ENCODE measurements around the gene EFCAB12.
"Not testable (repeated sequence)": the region's sequence is repeated elsewhere in the genome, so short reads cannot be mapped to it uniquely, and the experiment has no call there.

Gene EFCAB12

GRCh38 chr3:129393271-129393670 lies 35.2 kb downstream of the EFCAB12 start:
- 90 to 95% methylated on average over 6 of the region's 6 CpGs for WGBS, 2 experiments (ENCODE audit: insufficient coverage in 2 of 2)
- H3K27ac ChIP-seq (ENCODE audit: low read depth, low read length, severe bottlenecking): no peak overlapping the region
- no peak overlapping the region for H3K4me3 ChIP-seq (ENCODE audit: extremely low read depth, insufficient read depth, low read length, poor library complexity, severe bottlenecking)
- H3K4me1 ChIP-seq (ENCODE audit: control insufficient read depth, insufficient read depth, low read length, poor library complexity, severe bottlenecking): peaks cover 21% of the 10 kb centered on the region
- H3K9me3 ChIP-seq (ENCODE audit: control insufficient read depth, low read length): no peaks in the 10 kb centered on the region
- H3K36me3 ChIP-seq (ENCODE audit: control insufficient read depth, insufficient read depth, low read length): peaks cover 59% of the 10 kb centered on the region

- H3K27ac ChIP-seq (ENCODE audit: low read depth, low read length, severe bottlenecking); H3K9me3 ChIP-seq (ENCODE audit: control insufficient read depth, low read length); H3K4me3 ChIP-seq (ENCODE audit: extremely low read depth, insufficient read depth, low read length, poor library complexity, severe bottlenecking): not testable (repeated sequence)
- 98 to 100% methylated on average over 2 to 5 of the region's 8 CpGs for WGBS, 2 experiments (ENCODE audit: insufficient coverage in 2 of 2)
- peaks cover 63% of the 10 kb centered on the region for H3K36me3 ChIP-seq (ENCODE audit: control insufficient read depth, insufficient read depth, low read length)
- peaks cover 31% of the 10 kb centered on the region for H3K4me1 ChIP-seq (ENCODE audit: control insufficient read depth, insufficient read depth, low read length, poor library complexity, severe bottlenecking)
Measured at GRCh38 chr3:129392106-129392887, 36.1 kb downstream of the EFCAB12 start.

DNA sequence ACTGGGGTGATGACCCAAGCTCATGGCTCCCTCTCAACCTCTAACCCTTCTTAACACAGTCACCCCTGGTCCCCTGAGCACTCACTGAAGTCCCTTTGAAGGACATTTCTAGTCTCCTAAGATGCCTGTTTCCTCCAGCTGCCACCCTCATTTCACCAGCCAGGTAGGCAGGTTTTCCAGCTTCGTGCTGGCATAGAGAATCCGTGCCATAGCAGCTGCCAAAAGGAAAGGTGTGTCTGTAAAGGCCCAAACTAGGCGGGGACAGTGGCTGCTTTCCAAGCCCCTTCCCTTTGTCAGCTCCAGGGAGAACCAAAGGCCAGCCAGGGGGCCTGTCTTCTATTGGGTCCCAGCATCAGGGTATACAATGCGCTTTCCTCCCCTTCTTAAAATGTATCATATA lies 36.9 kb downstream of the EFCAB12 start:
- not testable (repeated sequence) for H3K27ac ChIP-seq (ENCODE audit: low read depth, low read length, severe bottlenecking); H3K9me3 ChIP-seq (ENCODE audit: control insufficient read depth, low read length); H3K4me3 ChIP-seq (ENCODE audit: extremely low read depth, insufficient read depth, low read length, poor library complexity, severe bottlenecking)
- Histone ChIP-seq H3K4me1 (ENCODE audit: control insufficient read depth, insufficient read depth, low read length, poor library complexity, severe bottlenecking) (peaks cover 37% of the 10 kb centered on the region), H3K36me3 (ENCODE audit: control insufficient read depth, insufficient read depth, low read length) (peaks cover 63% of the 10 kb centered on the region)
- WGBS, 2 experiments (ENCODE audit: insufficient coverage in 2 of 2): 88 to 100% methylated on average over 2 of the region's 4 CpGs

GRCh38 chr3:129389572-129389937 lies 38.9 kb downstream of the EFCAB12 start:
- WGBS, 2 experiments (ENCODE audit: insufficient coverage in 2 of 2): 88 to 100% methylated on average over 1 of the region's 3 CpGs
- Histone ChIP-seq H3K9me3 (ENCODE audit: control insufficient read depth, low read length) (no peaks in the 10 kb centered on the region), H3K4me1 (ENCODE audit: control insufficient read depth, insufficient read depth, low read length, poor library complexity, severe bottlenecking) (peaks cover 33% of the 10 kb centered on the region), H3K4me3 (ENCODE audit: extremely low read depth, insufficient read depth, low read length, poor library complexity, severe bottlenecking) (no peak overlapping the region), H3K27ac (ENCODE audit: low read depth, low read length, severe bottlenecking) (peak overlapping the region; percentile 98), H3K36me3 (ENCODE audit: control insufficient read depth, insufficient read depth, low read length) (peaks cover 54% of the 10 kb centered on the region)

DNA sequence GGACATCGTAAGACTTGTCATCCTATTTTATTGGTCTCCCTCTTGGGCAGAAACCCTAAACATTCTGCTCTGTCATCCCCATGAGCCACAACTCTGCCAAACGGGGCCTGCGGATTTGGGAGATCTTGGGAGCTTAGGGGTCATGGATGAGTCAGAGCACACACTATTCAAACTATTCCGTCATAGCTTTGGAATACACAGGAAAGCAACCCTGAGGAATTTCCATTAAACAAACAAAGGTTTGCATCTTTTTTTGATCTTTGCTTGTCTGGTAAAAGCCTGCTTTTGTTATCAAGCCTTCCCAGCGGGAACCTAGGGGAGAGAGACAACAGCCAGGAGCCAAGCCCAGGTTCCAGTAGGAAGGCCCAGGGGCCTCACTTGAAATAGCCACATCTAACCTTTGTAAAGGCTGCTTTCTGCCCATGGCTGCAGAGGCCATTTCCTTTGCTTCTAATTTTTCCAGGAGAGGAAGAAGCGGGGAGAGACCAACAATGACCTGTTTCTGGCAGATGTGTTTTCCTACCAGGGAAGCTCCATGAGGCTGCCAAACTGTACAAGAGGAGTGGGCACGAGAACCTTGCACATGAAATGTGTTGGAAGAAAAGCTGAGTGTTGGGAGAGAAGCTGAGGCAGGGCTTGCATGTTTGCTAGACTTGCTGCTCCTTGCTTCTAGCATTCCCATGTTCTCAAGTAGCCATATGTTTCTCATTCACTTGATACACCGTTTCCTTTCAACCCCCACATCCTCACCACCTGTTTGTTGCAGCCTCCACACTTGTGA lies 39.5 kb downstream of the EFCAB12 start:
- WGBS, 2 experiments (ENCODE audit: insufficient coverage in 2 of 2): 49 to 62% methylated on average over 6 of the region's 8 CpGs
- H3K36me3 ChIP-seq (ENCODE audit: control insufficient read depth, insufficient read depth, low read length): peaks cover 54% of the 10 kb centered on the region
- not testable (repeated sequence) for H3K4me3 ChIP-seq (ENCODE audit: extremely low read depth, insufficient read depth, low read length, poor library complexity, severe bottlenecking); H3K9me3 ChIP-seq (ENCODE audit: control insufficient read depth, low read length)
- H3K27ac ChIP-seq (ENCODE audit: low read depth, low read length, severe bottlenecking): peak overlapping the region; percentile 98
- H3K4me1 ChIP-seq (ENCODE audit: control insufficient read depth, insufficient read depth, low read length, poor library complexity, severe bottlenecking): peaks cover 33% of the 10 kb centered on the region

- H3K4me3 ChIP-seq (ENCODE audit: extremely low read depth, insufficient read depth, low read length, poor library complexity, severe bottlenecking): no peak overlapping the region
- H3K36me3 ChIP-seq (ENCODE audit: control insufficient read depth, insufficient read depth, low read length): peaks cover 42% of the 10 kb centered on the region
- H3K27ac ChIP-seq (ENCODE audit: low read depth, low read length, severe bottlenecking): peak overlapping the region; percentile 98
- H3K4me1 ChIP-seq (ENCODE audit: control insufficient read depth, insufficient read depth, low read length, poor library complexity, severe bottlenecking): peaks cover 33% of the 10 kb centered on the region
- no peaks in the 10 kb centered on the region for H3K9me3 ChIP-seq (ENCODE audit: control insufficient read depth, low read length)
- WGBS, 2 experiments (ENCODE audit: insufficient coverage in 2 of 2): 94 to 97% methylated on average over 3 to 5 of the region's 5 CpGs
Measured at GRCh38 chr3:129387487-129387886, 40.9 kb downstream of the EFCAB12 start.

DNA sequence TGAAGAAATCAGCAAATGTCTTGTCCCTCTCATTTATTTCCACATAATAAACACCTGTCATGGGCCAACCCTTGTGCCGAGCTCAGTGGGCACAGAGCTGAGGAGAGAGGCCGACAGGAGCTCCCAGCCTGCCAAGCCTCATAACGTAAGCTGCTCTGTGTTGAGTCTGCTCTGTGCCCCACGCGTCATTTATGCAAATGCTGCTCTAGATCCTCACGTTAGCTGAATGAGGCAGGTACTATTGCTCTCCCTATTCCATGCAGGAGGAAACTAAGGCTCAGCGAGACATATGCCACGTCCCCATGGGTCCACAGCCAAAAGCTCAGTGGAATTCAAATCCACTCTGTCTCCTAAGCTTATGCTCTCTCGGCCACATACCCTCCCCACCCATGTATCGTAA lies 41.5 kb downstream of the EFCAB12 start:
- peaks cover 37% of the 10 kb centered on the region for H3K36me3 ChIP-seq (ENCODE audit: control insufficient read depth, insufficient read depth, low read length)
- H3K4me3 ChIP-seq (ENCODE audit: extremely low read depth, insufficient read depth, low read length, poor library complexity, severe bottlenecking): no peak overlapping the region
- no peak overlapping the region for H3K27ac ChIP-seq (ENCODE audit: low read depth, low read length, severe bottlenecking)
- no peaks in the 10 kb centered on the region for H3K9me3 ChIP-seq (ENCODE audit: control insufficient read depth, low read length)
- 96% methylated on average over 9 to 10 of the region's 10 CpGs for WGBS, 2 experiments (ENCODE audit: insufficient coverage in 2 of 2)
- H3K4me1 ChIP-seq (ENCODE audit: control insufficient read depth, insufficient read depth, low read length, poor library complexity, severe bottlenecking): peaks cover 33% of the 10 kb centered on the region

- H3K4me1 ChIP-seq (ENCODE audit: control insufficient read depth, insufficient read depth, low read length, poor library complexity, severe bottlenecking): peaks cover 29% of the 10 kb centered on the region
- H3K4me3 ChIP-seq (ENCODE audit: extremely low read depth, insufficient read depth, low read length, poor library complexity, severe bottlenecking); H3K9me3 ChIP-seq (ENCODE audit: control insufficient read depth, low read length); H3K27ac ChIP-seq (ENCODE audit: low read depth, low read length, severe bottlenecking): not testable (repeated sequence)
- H3K36me3 ChIP-seq (ENCODE audit: control insufficient read depth, insufficient read depth, low read length): peaks cover 24% of the 10 kb centered on the region
- 82 to 100% methylated on average over 5 to 6 of the region's 8 CpGs for WGBS, 2 experiments (ENCODE audit: insufficient coverage in 2 of 2)
Measured at GRCh38 chr3:129385507-129385906, 42.9 kb downstream of the EFCAB12 start.

GRCh38 chr3:129384594-129385323 lies 43.7 kb downstream of the EFCAB12 start:
- Histone ChIP-seq H3K9me3 (ENCODE audit: control insufficient read depth, low read length) (peaks cover 9% of the 10 kb centered on the region), H3K27ac (ENCODE audit: low read depth, low read length, severe bottlenecking) (no peak overlapping the region), H3K4me1 (ENCODE audit: control insufficient read depth, insufficient read depth, low read length, poor library complexity, severe bottlenecking) (peaks cover 24% of the 10 kb centered on the region), H3K4me3 (ENCODE audit: extremely low read depth, insufficient read depth, low read length, poor library complexity, severe bottlenecking) (no peak overlapping the region), H3K36me3 (ENCODE audit: control insufficient read depth, insufficient read depth, low read length) (peaks cover 18% of the 10 kb centered on the region)
- 88 to 92% methylated on average over 14 to 17 of the region's 18 CpGs for WGBS, 2 experiments (ENCODE audit: insufficient coverage in 2 of 2)

DNA sequence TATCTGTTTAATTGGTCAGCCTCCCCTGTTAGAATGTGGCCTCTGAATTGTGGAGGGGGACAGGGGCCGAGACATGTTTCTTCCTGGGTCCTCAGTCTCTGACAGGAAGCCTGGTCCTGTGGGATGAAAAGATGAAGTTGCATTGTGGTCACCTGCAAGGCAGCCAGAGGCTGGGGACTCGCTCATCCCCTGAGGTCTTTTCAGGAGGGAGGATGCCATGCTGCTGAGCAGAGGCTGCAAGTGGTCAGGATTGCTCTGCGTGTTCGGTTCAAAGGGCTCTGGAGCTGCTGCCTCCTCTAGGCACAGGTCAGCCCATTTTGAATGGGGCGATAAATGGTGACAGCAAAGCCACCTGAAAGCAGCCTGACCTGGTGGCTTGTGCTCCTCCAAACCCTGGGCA lies 44.3 kb downstream of the EFCAB12 start:
- peaks cover 16% of the 10 kb centered on the region for H3K36me3 ChIP-seq (ENCODE audit: control insufficient read depth, insufficient read depth, low read length)
- H3K4me3 ChIP-seq (ENCODE audit: extremely low read depth, insufficient read depth, low read length, poor library complexity, severe bottlenecking); H3K9me3 ChIP-seq (ENCODE audit: control insufficient read depth, low read length); H3K27ac ChIP-seq (ENCODE audit: low read depth, low read length, severe bottlenecking): not testable (repeated sequence)
- 74 to 83% methylated on average over 3 of the region's 5 CpGs for WGBS, 2 experiments (ENCODE audit: insufficient coverage in 2 of 2)
- H3K4me1 ChIP-seq (ENCODE audit: control insufficient read depth, insufficient read depth, low read length, poor library complexity, severe bottlenecking): peaks cover 19% of the 10 kb centered on the region
